CD4-positive, alpha-beta T cell treated with Interleukin-15 for 4 hours (primary cell): ENCODE data around the gene SH2D3C.
A peak's percentile ranks its signal among the peaks of the same experiment; 100 is the strongest.

Experiments used
- DNase-seq: peaks from one replicate; pipeline ENCODE4 v3.0.0-alpha.2; 2020; ENCODE audit warnings: low spot score

Gene SH2D3C

DNA sequence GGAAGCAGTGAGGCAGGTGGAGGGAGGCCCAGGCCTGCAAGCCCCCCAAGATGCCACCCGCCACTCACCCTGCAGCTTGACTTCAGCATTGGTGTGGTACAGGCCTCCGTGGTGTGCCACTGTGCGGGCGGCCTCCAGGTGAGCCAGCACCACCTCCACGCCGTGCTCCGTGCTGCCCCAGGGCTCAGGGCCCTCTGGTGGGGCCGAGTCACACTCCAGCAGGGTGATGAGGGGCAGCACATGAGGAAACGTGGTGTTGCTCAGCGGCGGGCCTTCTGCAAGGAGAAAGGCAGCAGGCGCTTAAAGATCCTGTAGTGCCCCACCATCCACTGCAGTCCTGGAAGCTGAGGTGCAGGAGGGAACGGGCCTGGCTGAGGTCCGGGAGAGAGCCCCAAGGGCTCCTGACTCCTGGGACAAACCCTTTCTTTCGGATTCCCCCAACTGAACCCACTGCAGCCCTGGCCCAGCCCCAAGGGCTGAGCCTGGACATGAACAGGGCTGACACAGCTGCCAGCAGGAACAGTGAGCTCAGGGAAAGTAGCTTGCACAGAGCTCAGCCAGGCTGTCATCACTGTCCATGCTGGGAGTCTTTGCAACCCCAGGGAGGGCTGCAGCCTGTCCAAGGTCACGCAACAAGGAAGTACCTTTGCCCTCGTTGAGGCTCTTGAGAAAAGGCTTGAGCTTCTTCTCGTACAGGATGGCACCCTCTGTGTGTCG, 38.7 kb downstream of the SH2D3C start:
- no peak for DNase-seq

DNA sequence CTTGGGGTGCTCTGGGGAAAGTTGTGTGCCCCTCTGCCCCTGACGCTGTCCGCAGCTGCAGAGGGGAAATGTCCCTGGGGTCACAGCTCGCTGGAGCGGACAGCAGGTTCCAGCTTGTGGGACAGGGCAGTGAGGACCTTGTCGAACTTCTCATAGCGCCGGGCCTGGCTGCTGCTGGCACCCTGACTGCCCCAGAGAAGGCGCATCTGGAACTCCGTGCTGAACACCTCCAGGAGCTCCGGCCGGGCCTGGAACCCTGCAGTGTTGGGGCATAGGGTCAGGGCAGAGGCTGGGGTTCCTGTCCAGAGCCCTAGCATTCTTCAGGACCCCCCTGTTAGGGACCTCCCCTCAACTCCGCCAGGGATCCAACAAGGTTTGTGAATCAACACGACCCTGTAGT, 39.8 kb downstream of the SH2D3C start:
- DNase-seq = no peak

DNA sequence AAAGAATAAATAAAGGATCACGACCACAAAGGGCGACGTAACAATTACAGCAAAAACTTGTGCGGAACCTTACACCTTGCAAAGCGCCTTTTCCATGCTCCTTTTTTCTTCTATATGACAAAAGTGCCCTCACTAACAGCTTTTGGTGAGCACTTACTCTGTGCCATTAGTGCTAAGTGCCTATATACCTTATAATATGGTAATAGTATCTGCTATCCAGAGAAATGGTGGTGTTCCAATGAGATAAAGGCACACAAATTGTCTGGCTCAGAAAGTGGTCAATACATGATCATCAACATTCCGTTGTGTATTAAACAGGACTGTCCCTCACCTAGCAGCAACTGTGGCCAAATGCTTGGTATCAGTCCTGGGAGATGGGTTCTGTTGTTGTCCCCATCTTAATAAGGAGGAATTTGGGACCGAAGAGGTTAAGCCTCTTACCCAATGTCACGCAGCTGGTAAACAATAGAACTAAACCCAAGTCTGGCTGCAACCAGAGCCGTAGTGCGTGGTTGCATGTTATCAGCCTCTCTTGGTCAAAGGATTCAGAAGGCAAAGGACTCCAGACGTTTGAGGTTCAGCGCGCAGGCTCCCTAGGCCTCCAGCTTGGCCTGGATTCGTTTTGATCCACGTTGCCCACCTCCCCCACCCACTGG, 42.8 kb downstream of the SH2D3C start:
- DNase-seq = no peak

DNA sequence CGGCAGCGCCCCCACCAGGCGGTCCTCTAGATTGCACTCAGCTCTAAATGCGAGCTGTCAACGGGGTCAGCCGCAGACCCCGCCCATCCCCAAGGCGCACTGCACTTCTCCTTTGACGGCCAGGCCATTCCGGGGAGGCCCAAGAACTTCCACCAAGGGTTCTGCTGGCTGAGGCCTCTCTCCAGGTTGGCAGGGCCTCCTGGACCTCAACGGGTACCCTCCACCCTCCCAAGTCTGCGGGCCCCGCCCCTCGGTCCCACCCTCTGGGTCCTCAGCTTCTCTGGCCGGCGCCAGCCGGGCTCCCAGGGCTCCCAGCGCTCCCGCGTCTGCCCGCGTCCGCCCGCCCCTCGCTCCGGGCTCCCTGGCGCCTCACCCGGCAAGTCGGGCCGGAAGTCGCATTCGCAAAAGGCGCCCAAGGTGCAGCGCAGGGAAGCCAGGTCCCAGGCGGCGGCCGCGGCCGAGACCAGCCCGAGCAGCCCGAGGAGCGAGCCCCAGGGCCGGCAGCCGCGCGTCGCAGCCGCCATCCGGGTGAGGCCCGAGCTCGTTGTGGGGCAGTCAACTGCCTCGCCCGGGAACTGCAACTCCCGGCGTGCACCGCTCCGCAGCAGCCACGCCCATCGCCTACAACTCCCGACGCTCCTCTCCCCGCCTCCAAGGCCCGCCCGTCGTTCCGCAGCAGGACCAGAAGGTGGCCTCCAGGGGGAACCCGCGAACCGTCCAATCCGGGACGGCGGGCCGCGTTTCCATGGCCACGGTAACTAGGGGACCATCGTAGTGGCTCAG, 43.5 kb downstream of the SH2D3C start, which contains the start of gene TOR2A:
Gene TOR2A (minus strand): TSS at position 548 of the 783 bp plus-strand sequence. CDS start 24 bp downstream, at position 524.
- peak; percentile 98 for DNase-seq

DNA sequence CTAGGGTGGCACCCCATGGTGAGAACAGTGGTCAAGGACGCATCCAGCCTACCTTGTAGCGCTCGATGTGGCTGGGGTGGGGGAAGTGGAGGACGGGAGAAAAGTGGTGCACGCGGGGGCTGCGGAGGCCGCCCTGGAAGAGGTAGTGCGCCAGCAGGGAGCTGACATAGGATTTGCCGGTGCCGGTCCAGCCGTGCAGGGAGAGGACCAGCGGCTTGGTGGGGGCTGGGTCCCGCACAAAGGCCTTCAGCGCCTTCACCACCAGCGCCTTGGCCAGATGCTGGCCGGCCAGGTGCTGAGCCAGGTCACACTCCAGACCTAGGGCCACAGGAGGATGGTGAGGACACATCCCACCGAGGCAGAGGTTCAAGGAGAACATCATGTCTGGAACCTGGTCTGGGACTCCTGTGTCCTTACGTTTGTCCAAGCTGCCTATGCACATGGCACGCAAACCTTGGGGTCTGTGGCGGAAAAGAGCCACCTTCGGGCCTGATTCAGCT, 44.2 kb downstream of the SH2D3C start:
- DNase-seq = no peak

DNA sequence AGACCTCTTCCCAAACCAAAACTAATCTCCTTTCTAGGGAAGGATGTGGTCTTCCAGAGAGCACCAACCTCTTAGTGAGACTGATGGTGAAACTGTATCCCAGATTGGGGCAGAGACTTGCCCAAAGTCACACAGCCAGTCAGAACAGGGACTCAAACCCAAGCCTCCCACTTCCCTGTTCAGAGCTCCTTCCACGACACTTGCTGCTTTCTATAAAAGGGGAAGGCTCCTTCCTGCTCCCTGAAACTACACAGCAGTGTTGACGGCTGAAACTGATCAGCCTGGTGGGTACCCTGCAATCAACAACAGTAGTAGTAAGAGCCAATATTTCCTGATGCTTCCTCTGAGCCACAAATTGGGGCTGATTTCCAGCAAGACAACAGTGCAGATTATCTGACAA, 44.9 kb downstream of the SH2D3C start:
- DNase-seq = no peak

DNA sequence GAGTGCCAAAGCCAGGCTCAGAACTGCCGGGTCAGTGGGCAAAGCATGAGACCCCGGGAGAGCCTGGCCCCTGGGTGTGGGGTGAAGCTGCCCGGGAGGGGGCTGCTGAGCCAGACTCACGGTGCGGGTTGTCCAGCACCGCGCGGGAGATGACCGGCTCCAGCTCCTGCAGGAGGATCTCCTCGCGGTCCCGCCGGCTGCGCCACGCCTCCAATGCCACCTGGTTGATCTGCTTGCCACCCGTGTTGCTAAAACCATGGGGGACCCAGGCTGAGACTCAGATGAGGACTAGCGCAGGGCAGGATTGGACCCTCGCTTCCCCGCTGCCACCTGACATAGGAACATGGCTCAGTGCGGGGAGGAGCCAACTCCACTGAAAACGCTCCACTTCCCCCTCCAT, 46.0 kb downstream of the SH2D3C start:
- DNase-seq = no peak

DNA sequence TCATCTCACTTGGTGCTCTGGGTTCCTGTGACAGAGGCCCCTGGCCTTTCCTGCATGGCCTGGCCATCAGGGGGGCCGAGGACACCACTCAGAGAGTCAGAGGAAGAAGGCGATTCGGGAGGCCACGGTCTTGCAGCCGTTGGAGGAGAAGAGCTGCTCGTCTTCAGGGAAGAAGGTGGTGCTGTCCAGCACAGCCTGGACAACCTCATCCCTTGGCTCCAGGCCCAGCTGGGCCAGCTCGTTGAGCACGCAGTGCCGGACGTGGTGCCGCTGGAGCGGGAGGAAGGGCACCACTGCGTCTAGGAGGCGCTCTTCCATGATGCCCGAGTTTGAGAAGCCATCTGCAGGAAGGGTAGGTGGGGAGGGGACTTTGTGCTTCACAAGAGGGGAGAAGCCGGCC, 46.5 kb downstream of the SH2D3C start:
- no peak for DNase-seq

DNA sequence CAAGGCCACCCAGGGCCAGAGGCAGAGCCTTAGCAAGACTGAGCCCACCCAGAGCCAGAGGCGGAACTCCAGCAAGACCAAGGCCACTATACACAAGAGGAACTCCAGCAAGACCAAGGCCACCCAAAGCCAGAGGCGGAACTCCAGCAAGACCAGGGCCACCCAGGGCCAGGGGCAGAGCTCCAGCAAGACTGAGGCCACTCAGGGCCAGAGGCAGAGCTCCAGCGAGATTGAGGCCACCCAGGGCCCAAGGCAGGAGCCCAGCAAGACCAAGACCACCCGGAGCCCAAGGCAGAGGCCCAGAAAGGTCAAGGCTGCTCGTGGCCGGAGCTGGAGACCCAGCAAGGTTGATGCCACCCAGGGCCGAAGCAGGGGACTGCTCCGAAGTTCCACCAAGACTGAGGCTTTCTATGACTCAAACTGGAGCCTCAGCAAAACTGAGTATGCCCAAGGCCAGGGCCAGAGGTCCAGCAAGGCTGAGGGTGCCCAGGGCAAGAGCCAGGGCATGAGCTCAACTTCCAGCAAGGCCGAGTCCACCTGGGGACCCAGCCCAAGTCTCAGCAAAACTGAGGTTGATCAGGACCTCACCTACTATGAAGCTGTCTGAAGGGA, 47.6 kb downstream of the SH2D3C start:
- DNase-seq = no peak

DNA sequence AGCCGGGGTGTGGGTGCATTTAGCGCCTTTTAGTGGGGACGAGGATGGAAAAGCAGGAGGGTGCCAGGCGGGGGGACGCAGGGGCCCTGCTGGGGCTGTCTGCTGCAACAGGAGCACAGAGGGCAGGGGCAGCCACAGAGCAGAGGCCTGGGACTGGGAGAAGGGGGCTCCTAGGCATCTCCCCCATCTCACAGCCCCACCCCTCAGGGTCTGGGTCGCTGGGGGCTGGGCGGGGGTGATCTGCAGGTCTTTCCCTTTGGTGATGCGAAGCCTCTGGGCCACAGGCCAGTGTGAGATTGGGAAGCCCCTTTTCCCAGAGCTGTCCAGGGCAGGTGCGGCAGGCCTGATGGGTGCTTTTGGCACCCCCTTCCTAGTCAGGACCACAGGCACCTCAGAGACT, 48.2 kb downstream of the SH2D3C start:
- no peak for DNase-seq

DNA sequence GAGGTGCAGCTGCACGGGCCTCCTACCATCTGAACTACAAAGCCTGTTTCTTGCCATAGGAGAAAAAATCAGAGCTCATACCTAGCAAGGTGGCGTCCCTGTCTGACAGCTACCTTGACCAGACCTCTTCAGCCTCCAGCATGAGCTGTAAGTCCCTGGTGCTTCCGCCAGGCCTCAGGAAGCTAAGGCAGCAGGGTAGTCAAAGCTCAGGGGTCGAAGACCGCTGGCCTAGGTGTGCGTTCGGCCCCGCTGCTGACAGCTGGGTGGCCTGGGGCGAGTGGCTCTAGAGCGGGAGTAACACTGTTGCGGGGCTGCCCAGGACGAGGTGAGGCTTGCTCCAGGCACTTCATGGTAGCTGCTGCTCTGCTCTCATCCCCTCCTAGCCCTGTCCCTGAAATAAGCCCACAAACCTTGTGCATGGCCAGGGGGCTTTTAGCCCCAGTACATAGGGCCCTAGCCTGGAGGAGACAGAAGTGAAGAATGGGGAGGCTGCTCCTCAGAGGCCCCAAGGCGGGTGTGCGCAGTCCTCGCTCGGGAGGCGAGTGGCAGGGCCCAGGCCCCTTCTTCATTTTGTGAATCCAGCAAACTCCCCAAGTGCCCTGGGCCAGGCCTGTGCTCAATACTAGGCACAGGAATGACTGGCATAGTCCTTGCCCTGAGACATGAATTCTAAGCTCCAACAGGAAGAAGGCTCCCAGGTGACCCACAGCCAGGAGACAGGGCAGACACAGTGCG, 48.8 kb downstream of the SH2D3C start:
- no peak for DNase-seq

DNA sequence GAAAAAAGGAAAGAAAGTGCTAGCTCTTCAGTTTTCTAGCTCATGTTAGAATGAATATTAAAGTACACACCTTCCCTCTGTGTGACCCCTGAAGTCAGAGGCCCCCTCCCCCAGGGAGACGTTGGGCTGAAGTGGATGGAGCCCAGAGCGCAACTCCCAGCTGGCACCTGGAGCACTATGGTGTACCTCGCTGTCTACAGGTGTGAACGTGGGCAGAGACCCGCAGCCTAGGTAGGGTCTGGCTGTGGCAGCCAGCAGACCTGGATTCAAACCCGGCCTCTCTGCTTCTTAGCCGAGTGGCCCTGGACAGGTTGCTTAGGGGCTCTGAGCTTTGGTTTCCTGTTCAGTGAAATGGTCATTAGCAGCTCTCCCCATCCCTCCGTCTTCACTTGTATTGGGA, 49.7 kb downstream of the SH2D3C start:
- no peak for DNase-seq

DNA sequence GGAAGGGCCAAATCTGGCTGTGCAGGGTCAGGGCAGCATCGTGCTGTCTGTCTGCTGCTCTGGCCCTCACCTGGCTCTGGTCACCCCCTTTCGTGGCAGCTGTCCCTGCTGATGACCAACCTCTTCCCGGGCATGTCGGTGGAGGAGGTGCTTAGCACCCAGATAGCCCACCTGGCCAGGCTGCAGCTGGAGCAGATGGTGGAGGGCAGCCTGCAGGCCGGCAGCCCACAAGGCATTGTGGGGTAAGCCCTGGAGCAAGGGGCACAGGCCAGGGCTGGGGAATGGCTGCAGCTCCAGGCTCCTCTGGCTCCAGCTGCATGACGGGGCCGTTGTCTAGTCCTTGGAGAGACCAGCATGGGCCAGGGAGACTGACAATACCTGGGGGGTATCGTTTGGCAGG, 51.6 kb downstream of the SH2D3C start:
- DNase-seq = no peak

DNA sequence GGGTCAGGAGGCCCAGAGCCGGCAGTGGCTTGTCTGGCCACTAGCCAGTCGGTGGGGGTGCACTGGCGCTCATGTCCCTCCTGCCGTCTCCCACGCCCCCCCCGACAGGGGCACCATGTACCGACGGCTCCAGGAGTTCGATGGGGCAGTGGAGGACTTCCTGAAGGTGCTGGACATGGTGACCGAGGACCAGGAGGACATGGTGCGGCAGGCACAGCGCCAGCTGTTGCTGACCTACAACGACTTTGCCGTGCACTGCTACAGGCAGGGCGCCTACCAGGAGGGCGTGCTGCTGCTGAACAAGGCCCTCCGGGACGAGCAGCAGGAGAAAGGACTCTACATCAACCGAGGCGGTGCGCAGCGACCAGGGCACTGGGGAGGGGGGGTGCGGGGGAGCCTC, 54.5 kb downstream of the SH2D3C start:
- no peak for DNase-seq

DNA sequence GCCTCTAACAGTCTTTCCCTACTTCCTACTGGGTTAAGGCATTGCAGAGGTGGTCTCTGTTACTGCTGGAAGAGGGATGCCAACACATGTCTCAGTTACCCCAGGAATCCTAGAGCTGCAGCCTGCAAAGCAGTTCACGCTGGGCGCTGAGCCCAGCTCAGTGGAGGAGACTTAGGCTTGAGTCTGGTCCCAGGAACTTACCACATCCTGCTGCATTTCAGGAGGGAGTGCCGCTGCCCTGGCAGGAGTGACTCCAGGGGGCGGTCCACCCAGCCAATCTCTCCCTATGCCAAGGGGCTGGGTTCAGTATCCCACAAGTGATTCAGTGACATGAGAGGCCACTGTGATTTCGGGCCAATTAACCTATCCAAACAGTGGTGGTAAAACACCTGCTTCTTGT, 55.0 kb downstream of the SH2D3C start:
- no peak for DNase-seq

DNA sequence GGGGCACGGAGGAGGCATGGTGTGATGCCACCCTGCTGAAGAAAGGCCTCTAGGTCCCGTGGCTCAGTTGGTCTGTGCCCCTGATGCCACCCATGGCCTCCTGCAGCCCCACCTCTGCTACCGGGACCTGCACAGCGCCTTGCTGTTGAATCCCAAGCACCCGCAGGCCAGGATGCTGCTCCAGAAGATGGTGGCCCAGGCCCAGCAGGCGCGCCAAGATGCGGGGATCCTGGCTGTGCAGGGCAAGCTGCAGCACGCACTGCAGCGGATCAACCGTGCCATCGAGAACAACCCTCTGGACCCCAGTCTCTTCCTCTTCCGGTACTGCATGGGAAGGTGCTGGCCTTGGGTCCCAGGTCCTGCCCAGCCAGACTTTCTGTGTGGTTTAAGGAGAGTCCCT, 55.5 kb downstream of the SH2D3C start:
- DNase-seq = no peak

DNA sequence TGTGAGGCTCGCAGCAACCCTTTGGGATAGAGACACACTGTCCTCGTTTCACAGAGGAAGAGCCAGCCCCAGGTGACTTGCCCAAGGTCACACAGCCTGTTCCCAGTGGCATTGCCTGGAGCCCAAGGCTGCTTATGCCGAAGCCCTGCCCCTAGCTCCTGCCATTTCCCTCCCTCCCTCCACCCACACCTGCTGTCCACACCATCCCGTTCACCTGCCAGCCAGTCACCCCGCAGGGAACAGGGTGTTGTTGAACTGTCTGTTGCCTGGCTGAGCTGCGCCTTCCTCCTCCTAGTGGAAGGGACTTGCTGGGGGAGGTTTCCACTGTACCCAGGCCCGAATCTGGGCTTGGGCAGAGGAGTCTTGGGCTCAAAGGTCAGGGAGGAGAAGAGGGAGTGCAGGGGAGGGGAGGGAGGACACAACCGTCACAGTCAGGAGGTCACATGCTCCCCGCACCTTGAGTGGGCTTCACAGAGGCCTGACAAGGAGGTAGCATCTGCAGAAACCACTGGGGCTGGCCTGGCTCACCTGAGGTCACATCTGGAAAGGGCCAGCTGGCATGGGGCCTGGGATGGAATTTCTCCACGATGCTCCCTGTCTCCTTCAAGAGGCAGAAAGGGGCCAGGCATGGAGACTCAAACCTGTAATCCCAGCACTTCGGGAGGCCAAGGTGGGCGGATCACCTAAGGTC, 56.3 kb downstream of the SH2D3C start:
- no peak for DNase-seq

DNA sequence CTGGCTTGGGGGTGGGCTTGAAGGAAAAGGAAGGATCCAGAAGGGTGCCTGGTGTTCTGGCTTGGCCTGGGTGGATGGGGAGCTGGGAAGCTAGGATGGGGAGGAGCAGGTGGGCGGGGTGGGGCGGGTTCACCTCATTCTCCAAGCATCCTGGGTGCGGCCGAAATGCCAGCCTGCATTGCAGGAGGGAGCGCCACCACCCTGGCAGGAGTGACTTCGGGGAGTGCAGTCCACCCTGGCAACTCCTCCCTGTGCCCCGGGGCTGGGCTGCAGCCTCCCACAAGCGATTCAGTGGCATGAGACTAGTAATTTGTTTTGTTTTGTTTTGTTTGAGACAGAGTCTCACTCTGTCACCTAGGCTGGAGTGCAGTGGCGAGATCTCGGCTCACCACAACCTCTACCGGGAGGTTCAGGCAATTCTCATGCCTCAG, 57.1 kb downstream of the SH2D3C start:
- peak; percentile 39 for DNase-seq

DNA sequence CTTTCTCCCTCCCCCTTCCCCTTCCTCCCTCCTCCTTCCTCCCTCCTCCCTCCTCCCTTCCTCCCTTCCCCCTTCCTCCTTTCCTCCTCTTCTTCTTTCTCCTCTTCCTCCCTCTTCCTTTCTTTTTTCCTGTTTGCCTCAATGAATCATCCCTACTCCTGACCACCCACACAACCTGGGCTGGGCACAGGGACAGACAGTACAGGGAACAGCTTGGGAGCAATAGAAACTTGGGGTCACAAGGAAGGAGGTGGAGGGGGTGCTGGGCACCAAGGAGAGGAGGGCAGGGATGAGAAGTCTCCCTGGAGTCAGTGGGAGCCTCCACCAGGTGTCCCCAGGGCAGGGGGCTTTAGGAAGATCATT, 57.6 kb downstream of the SH2D3C start:
- DNase-seq = no peak

DNA sequence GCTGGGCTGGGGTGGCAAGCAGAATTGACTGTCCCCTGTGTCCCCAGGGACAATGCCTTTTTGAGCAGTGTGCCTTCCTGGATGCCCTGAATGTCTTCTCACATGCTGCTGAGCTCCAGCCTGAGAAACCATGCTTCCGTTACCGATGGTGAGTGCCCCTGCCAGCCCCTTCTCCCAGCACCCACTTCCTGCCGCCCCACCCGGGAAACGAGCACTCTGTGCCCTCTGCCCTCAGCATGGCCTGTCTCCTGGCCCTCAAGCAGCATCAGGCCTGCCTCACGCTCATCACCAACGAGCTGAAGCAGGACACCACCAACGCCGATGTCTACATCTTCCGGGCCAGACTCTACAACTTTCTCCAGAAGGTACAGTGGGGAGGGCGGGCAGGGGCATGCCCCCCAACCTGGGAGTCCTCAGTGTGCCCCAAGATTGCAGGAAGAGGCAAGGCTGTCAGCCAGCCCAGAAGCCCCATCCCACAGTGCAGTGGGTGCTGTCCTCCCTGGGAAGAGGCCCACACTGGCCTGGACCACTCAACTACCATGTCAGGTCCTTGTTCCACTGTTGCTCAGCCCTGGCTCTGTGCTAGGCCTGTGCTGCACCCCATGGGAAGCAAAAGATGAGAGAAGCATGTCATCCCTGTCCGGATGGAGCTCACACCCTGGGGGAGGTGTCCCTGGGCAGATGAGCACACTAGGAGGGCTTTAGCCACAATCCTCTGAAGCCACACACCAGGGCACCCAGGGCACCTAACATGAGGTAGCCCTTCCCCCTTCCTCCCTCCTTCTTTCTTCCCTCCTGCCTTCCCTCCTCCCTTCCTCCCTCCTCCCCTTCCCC, 58.2 kb downstream of the SH2D3C start:
- DNase-seq = peak; percentile 23
